DOHH2 (cell line): ENCODE results near the gene EXTL1.

ENCODE experiments used
- EZH2phosphoT487 ChIP-seq: fragments of 200-600 bp; sonication (generic); IDR thresholded peaks from 2 replicates; pipeline ENCODE4 v1.6.1; 2017; ENCODE audit warnings: borderline replicate concordance, mild to moderate bottlenecking, antibody characterized with exemption, low read length, moderate library complexity, mixed read lengths
- TF ChIP-seq, protein P1 (sequence below): fragments of 200-600 bp; sonication (generic); IDR thresholded peaks from one replicate; pipeline ENCODE4 v1.5.1; 2014; ENCODE audit warnings: antibody characterized with exemption, mild to moderate bottlenecking, low read depth, low read length; ENCODE audit not compliant: poor library complexity, severe bottlenecking

DNA sequence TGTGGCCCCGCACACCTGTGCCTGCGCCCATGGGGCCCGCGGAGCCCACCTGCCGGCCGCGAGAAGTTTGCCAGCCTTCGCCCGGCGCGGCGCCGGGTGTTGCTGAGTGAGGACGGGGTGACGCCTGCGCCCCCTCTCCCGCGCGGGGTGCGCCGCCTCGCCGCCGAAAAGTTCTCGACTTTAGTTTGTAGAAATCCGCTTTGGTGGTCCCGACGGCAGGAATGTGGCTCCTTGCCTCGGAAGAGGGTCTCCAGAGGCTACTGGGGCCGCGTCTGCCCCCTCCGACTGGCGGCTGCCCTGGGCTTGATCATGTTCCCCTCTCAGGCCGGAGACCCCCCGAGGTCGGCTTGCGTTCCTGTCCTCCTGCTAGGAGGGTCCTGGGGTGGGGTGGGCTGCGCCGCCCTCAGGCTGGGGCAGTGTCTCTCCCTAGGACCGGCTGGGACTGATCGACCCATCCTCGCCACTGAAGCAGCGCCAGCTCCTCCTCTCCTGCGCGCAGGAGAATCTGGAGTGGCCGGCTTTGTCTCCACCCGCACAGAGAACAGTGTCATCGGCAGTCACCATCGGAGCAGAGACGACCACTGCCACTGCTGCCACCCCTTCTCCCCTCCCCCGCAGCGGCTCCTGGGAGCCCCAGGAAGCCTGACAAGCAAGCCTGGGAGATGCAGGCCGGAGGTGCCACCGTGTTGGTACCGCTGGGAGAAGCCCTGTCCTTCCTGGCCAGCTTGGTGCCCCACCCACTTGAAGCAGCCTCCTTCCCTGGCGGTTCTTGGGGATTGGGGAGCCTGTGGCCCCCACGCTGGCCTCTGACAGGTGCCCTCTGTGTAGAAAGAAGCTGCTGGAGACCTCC, 24.9 kb downstream of the EXTL1 start:
- TF ChIP-seq, protein P1, sequence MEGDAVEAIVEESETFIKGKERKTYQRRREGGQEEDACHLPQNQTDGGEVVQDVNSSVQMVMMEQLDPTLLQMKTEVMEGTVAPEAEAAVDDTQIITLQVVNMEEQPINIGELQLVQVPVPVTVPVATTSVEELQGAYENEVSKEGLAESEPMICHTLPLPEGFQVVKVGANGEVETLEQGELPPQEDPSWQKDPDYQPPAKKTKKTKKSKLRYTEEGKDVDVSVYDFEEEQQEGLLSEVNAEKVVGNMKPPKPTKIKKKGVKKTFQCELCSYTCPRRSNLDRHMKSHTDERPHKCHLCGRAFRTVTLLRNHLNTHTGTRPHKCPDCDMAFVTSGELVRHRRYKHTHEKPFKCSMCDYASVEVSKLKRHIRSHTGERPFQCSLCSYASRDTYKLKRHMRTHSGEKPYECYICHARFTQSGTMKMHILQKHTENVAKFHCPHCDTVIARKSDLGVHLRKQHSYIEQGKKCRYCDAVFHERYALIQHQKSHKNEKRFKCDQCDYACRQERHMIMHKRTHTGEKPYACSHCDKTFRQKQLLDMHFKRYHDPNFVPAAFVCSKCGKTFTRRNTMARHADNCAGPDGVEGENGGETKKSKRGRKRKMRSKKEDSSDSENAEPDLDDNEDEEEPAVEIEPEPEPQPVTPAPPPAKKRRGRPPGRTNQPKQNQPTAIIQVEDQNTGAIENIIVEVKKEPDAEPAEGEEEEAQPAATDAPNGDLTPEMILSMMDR = no peak
- TF ChIP-seq EZH2phosphoT487 = no peak
